ENCODE results near the gene RAB18.

Gene RAB18

DNA sequence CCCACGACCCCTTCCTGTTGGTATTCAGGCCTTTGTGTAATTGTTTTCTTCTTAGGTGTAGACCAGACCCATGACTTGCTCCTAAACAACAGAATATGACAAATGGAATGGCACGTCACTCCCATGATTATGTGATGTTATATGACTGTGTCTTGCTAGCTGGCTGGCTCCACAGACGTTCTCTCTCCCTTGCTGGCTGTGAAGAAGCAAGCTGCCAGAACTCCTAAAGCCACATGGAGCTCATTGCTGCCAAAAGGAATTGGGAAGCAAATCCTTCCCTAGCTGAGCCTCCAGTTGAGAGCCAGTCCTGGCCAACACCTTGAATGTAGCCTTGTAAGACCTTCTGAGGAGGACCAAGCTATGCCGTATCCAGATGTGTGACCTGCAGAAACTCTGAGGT, 74.2 kb downstream of the RAB18 start:
- no peak for DNase-seq (ENCODE audit: low read depth, low spot score)
- Histone ChIP-seq H3K27me3 (ENCODE audit: insufficient read depth, insufficient read length) (no peaks in the 10 kb centered on the region), H3K4me1 (ENCODE audit: insufficient read depth, insufficient read length) (no peaks in the 10 kb centered on the region), H3K36me3 (ENCODE audit: insufficient read depth, insufficient read length, low read length) (no peaks in the 10 kb centered on the region), H3K4me3 (ENCODE audit: insufficient read length, low read depth) (no peak overlapping the region), H3K9me3 (ENCODE audit: insufficient read depth, low read length) (no peaks in the 10 kb centered on the region), H3K9ac (ENCODE audit: insufficient read length, low read depth) (no peak overlapping the region)
- TF ChIP-seq ZNF274 (IDR thresholded peaks at IDR 0.05; ENCODE audit: low read depth, low read length) (no peak), SUZ12 (IDR thresholded peaks at IDR 0.05; ENCODE audit: extremely low read depth, insufficient read depth, insufficient read length) (no peak), YY1 (IDR thresholded peaks at IDR 0.05; ENCODE audit: insufficient read depth, insufficient read length) (no peak)

DNA sequence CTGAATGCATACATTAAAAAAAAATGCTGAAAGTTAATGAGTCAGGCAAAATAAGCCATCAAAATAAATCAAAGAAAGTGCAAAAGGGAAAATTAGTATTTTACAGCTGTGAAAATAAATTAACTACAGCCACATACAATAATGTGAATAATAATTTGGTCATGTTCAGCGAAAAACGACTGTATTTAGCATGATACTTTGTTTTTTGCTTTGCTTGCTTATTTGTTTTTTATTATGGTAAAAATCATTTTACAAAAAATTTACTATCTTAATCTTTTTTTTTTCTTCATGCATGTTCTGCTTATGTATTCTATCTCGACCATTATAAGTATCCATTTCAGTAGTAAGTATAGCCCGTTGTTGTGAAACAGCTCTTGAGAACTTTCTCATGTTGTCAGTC, 77.1 kb downstream of the RAB18 start:
- no peaks in the 10 kb centered on the region for H3K9me3 ChIP-seq (ENCODE audit: insufficient read depth, low read length)
- no peak for DNase-seq (ENCODE audit: low read depth, low spot score)
- no peak overlapping the region for H3K9ac ChIP-seq (ENCODE audit: insufficient read length, low read depth)
- H3K27me3 ChIP-seq (ENCODE audit: insufficient read depth, insufficient read length), result no peaks in the 10 kb centered on the region
- no peaks in the 10 kb centered on the region for H3K36me3 ChIP-seq (ENCODE audit: insufficient read depth, insufficient read length, low read length)
- H3K4me3 ChIP-seq (ENCODE audit: insufficient read length, low read depth), result no peak overlapping the region
- no peaks in the 10 kb centered on the region for H3K4me1 ChIP-seq (ENCODE audit: insufficient read depth, insufficient read length)
- TF ChIP-seq ZNF274 (IDR thresholded peaks at IDR 0.05; ENCODE audit: low read depth, low read length) (no peak), SUZ12 (IDR thresholded peaks at IDR 0.05; ENCODE audit: extremely low read depth, insufficient read depth, insufficient read length) (no peak), YY1 (IDR thresholded peaks at IDR 0.05; ENCODE audit: insufficient read depth, insufficient read length) (no peak)

DNA sequence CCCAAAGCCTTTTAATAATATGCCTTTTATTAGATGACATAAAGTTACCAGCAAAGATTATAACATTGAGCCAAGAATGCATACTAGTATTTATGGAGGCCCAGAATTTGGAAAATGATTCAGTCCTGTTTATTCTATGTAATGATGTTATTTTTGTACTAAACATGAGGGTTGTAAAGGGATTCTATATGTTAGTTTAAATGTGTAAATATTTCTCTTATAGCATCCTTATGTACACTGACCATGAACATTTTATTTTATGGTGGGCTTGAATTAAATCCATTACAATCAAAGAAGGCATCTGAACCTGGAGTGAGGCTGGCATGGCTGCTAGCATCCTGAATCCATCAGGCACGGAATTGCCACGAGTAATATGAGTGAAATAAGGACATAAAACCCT, 80.2 kb downstream of the RAB18 start:
- no peaks in the 10 kb centered on the region for H3K27me3 ChIP-seq (ENCODE audit: insufficient read depth, insufficient read length)
- no peaks in the 10 kb centered on the region for H3K9me3 ChIP-seq (ENCODE audit: insufficient read depth, low read length)
- TF ChIP-seq YY1 (IDR thresholded peaks at IDR 0.05; ENCODE audit: insufficient read depth, insufficient read length) (no peak), ZNF274 (IDR thresholded peaks at IDR 0.05; ENCODE audit: low read depth, low read length) (no peak), SUZ12 (IDR thresholded peaks at IDR 0.05; ENCODE audit: extremely low read depth, insufficient read depth, insufficient read length) (no peak)
- DNase-seq (ENCODE audit: low read depth, low spot score), result no peak
- no peak overlapping the region for H3K9ac ChIP-seq (ENCODE audit: insufficient read length, low read depth)
- H3K4me1 ChIP-seq (ENCODE audit: insufficient read depth, insufficient read length), result no peaks in the 10 kb centered on the region
- H3K36me3 ChIP-seq (ENCODE audit: insufficient read depth, insufficient read length, low read length), result no peaks in the 10 kb centered on the region
- no peak overlapping the region for H3K4me3 ChIP-seq (ENCODE audit: insufficient read length, low read depth)

Measured in NT2/D1 (cell line).